ENCODE results near the gene NCLN. TPM values are rescaled to one million over a fixed set of nuclear protein-coding genes. Genes with fewer than 3 reads are reported as not detected.

NCLN gene
- total and polyA plus RNA-seq, 9 of the 15 experiments (the other 6 are each of a cell fraction or from before 2014, with no cell fraction given): 3.8 to 126 (median 39.6) TPM

DNA sequence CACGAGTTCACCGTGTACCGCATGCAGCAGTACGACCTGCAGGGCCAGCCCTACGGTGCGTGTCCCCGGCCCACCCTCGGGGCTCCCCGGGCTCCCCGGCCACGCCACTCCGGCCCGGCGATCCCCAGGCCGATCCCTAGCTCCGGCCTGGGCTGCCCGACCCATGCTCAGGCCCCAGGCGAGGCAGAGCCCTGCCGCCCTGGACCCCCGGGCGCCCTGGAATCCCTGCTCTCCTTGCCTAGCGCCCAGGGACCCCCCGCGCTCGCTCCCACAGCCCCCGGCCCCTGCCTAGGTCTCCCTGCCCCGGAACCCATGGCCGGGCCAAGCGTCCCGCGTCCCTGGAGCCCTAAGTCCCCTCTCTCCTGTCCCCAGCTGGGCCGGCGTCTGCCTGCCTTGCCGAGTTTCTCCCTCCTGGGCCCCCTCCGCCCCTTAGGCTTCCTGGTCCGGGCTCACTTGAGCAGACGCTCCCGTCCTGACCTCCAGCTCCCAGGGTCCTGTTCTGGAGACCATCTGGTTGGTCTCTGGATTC, 494 bp downstream of the NCLN start (continued):
- TF ChIP-seq NONO (IDR thresholded peaks at IDR 0.05; ENCODE audit: low read depth in 2 of 2, low read length in 1 of 2) (no peak), SPI1 (IDR thresholded peaks at IDR 0.05; ENCODE audit: borderline replicate concordance, low read depth, low read length) (no peak), RBFOX2 (IDR thresholded peaks at IDR 0.05; ENCODE audit: low read depth, low read length) (peak; percentile 35), MAFG (tag; conservative IDR thresholded peaks at IDR 0.05) (no peak), NRF1 (conservative IDR thresholded peaks at IDR 0.05 in 1 of 2, IDR thresholded peaks at IDR 0.05 in 1 of 2) (no peak; a peak in 1 of 4 replicates), HDAC3 (IDR thresholded peaks at IDR 0.05; ENCODE audit: borderline replicate concordance, partially characterized antibody) (no peak), ZNF766 (CRISPR knock-in tag; conservative IDR thresholded peaks at IDR 0.05) (no peak), ZNF212 (CRISPR knock-in tag; IDR thresholded peaks at IDR 0.05) (no peak), PHF21A (IDR thresholded peaks at IDR 0.05; ENCODE audit: borderline replicate concordance, low read depth) (no peak), ZNF644 (tag; IDR thresholded peaks at IDR 0.05; ENCODE audit: low read depth) (no peak), ZNF324 (CRISPR knock-in tag; IDR thresholded peaks at IDR 0.05) (no peak), ZNF41 (CRISPR knock-in tag; conservative IDR thresholded peaks at IDR 0.05) (no peak), FOXA1 (IDR thresholded peaks at IDR 0.05; ENCODE audit: borderline replicate concordance) (no peak), BACH1 (tag; IDR thresholded peaks at IDR 0.05) (no peak), RAD21 (CRISPR knock-in tag; conservative IDR thresholded peaks at IDR 0.05 in 1 of 2, IDR thresholded peaks at IDR 0.05 in 1 of 2) (no peak), HDAC1 (IDR thresholded peaks at IDR 0.05) (peak in 1 of 2 experiments; percentile 51; a peak in 2 of 4 replicates), NCOA6 (IDR thresholded peaks at IDR 0.05) (no peak), HIVEP1 (CRISPR knock-in tag; IDR thresholded peaks at IDR 0.05) (no peak), MBD2 (IDR thresholded peaks at IDR 0.05; ENCODE audit: borderline replicate concordance, low read depth) (no peak), EZH2 (IDR thresholded peaks at IDR 0.05; ENCODE audit: borderline replicate concordance, low read depth, low read length) (no peak), TEAD1 (CRISPR knock-in tag; IDR thresholded peaks at IDR 0.05) (0 out of 4 replicates have a peak, but pooled peaks of 1 of the 2 experiments have one; percentile 8), ZEB2 (IDR thresholded peaks at IDR 0.05) (no peak), ZNF696 (CRISPR knock-in tag; conservative IDR thresholded peaks at IDR 0.05) (no peak), ZNF75A (CRISPR knock-in tag; IDR thresholded peaks at IDR 0.05) (no peak)
- TF ChIP-seq, protein P1, sequence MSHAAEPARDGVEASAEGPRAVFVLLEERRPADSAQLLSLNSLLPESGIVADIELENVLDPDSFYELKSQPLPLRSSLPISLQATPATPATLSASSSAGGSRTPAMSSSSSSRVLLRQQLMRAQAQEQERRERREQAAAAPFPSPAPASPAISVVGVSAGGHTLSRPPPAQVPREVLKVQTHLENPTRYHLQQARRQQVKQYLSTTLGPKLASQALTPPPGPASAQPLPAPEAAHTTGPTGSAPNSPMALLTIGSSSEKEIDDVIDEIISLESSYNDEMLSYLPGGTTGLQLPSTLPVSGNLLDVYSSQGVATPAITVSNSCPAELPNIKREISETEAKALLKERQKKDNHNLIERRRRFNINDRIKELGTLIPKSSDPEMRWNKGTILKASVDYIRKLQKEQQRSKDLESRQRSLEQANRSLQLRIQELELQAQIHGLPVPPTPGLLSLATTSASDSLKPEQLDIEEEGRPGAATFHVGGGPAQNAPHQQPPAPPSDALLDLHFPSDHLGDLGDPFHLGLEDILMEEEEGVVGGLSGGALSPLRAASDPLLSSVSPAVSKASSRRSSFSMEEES (CRISPR knock-in tag; IDR thresholded peaks at IDR 0.05): no peak
